Activated CD4-positive, alpha-beta T cell treated with anti-CD3 and anti-CD28 coated beads, Interleukin-2, amount 50 U/mL, for 16 hours (primary cell): ENCODE results near the gene SLC6A15.

Source experiments
- DNase-seq: peaks from one replicate; pipeline ENCODE4 v3.0.0-alpha.2; 2020

Gene SLC6A15

DNA sequence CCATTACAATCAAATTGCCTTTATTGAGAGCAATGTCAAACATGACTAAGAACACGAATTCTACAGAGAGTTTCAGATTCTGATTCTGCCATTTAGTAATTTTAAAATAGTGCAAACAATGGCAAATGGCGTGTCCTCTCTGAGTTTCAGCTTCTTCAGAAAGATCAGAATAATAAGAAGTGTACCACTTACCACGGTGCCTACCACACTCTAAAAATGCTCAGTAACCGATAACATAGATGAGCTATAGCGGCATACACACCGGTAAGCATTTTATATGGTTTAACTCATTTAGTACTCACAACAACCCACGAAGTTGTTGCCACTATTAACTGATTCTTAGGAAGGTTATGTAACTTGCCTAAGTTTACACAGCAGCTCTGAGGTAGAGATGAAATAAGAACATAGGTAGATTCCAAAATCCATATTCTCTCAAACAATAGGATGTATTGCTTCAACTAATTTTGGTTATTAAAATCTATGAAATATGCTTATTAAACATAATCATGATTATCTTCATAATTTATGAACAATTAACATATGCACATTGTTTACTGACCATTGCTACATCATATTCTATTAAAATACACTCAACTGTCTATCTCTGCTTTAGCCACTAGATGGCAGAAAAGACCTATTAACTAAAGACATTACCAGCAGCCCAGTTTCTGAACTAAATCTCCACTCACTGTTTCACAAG lies 38.3 kb downstream of the SLC6A15 start:
- DNase-seq = peak; percentile 50

DNA sequence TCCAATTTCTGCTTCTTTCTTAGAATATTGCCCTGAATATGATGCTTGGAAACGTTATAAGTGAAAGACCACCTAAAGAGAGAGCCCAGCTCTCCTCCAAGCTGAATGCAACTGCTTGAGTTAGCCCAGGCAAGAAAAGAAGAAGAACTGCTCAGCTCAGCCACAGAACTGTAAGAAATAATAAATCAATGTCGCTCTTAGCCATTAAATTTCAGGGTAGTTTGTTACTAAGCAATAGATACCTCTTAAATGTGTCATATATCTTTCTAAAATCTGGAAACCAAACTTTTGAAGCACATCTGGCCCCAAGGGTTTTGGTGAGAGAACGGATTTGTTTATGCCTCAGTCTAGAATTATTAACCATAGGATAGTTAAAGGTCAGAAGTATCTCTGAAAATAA lies 50.4 kb downstream of the SLC6A15 start:
- no peak for DNase-seq

DNA sequence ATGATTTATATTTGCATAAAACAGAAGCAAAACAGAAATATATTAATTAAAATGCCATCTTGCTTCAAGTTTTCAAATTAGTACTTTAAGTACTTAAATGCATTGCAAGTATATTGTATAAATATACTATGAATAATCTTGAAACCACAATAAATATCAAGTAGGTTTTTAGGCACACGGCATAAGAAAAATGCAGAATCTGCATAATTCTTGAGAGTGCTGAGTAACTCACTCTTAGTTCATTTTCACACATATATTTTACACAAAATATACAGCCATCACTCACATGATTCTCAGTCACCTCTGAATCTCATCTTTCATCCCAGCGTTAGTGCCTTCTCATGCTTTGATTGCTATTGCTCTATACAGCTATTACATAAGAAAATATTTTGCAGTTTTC lies 51.9 kb downstream of the SLC6A15 start:
- DNase-seq = no peak

DNA sequence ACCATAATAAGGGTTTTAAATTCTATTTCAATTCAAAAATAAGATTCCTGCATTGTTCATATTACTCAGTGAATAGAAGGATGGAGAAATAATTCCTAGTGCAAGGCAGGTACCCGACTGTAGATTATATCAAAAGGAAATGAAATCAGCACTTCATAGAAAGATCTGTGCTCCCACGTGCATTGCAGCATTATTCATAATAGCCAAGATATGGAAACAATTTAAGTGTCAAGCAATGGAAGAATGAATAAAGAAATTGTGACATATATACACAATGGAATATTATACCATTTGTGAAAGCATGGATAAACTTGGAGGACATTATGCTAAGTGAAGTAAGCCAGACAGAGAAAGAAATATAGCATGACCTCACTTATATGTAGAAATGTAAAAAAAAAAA lies 53.8 kb downstream of the SLC6A15 start:
- DNase-seq = no peak

DNA sequence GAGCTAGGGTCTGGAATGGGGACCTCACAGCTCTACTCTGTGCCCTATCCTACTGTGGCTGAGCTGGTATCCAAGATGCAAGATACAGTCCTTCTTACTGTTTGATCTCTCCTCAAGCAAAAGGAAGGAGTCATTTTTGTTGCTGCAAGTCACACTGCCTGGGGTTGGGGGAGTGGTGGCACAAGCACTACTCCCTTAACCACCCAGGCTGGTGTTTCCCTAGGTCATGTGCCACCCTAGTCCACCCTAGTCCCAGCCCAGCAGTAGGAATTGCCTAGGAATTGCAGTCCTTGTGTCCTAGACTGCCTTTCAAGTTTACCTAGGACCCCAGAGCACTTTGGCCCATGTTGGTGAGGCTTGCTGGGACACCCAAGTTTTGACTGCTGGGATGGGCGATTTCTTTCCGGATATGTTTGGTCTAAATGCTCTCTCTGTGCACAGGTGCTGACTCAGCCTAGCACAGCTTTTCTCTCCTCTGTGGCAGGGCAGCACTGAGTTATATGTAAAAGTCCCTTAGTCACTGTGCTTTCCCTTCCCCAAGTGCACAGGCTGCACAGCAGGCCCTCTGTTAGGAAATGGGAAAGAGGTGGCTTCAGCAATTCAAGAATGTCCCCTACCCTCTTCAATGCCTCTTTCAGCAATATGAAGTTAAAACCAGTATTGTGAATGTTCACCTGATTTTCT lies 54.9 kb downstream of the SLC6A15 start:
- DNase-seq = no peak

DNA sequence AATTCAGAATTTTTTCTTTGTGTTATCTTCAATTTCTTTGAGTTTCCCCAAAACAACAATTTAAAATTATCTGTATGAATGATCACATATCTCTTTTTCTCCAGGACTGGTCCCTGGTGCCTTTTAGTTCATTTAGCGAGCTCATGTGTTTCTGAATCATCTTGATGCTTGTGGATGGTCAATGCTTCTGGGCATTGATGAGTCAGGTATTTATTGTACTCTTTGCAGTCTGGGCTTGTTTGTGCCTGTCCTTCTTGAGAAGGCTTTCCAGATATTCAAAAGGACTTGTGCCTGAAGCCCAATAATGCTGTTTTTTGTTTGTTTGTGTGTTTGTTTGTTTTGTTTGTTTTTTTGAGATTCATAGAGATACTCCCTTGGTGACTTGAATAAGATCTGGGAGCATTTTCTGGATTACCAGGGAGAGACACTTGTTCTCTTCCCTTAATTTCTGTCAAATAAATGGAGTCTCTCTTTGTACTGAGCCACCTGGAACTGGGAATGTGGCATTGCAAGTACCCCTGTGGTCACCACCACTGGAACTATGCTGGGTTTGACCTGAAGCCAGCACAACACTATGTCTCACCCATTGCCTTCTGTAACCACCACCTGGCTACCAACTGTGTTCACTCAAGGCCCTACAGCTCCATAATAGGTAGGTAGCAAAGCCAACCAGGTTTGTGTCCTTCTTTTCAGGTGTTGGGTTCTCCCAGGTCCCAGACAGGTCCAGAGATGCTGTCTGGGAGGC lies 56.3 kb downstream of the SLC6A15 start:
- no peak for DNase-seq

DNA sequence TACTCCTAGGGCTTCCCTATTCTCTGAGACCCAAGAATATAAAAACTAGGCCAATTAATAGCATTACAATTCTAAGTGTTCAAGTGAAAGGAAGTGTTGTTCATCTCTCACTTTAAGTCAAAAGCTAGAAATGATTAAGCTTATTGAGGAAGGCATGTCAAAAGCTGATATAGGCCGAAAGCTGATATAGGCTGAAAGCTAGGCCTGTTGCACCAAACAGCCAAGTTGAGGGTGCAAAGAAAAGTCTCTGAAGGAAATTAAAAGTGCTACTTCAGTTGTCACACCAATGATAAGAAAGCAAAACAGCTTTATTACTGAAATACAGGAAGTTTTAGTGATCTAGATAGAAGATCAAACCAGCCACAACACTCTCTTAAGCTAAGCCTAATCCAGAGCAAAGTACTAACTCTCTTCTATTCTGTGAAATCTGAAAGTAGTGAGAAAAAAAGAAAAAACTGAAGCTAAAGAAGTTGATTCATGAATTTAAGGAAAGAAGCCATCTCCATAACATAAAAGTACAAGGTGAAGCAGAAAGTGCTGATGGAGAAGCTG lies 68.9 kb downstream of the SLC6A15 start:
- DNase-seq = peak; percentile 73

DNA sequence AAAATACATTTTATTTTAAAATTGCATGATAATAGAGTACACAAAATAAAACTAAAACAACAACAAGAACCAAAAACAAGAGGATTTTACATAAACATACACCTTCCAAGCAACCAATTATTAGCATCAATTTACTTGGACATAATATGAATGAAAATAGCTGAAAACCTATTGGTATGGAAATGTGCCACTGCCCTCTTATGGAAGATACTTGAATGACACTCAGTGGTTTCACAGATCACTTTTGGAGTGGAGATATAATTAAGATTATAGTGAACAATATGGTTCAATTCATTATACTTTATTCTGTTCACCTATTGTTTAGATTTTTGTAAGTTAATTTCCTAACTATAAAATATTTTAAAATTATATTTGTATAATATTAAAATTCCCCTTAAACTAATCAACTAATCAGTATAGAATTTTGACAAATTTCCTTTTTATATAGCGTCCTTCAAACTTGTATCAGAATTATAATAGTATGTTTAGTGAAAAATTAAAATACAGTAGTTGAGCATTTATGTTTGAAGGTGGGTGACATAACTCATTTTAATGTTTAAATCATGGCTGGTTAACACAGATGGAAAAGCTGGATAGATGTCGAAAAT lies 70.1 kb downstream of the SLC6A15 start:
- DNase-seq = peak; percentile 46

DNA sequence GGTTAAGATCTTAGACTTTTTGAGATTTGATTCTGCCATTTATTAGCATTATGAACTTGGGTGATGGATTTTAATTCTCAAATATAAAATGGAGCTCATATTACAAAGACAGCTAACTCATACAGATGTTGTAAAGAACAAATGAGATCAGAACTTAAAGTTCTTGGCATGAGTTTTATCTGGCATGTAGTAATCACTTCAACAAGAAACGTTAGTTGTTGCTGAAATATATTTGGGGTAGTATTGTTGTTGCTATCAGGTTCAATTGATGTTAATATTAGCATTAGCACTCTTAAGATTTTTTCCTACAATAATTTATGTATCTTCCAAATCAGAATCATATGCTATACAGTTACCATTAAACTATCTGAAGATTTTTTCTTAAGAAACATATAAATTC lies 71.0 kb downstream of the SLC6A15 start:
- DNase-seq = no peak

DNA sequence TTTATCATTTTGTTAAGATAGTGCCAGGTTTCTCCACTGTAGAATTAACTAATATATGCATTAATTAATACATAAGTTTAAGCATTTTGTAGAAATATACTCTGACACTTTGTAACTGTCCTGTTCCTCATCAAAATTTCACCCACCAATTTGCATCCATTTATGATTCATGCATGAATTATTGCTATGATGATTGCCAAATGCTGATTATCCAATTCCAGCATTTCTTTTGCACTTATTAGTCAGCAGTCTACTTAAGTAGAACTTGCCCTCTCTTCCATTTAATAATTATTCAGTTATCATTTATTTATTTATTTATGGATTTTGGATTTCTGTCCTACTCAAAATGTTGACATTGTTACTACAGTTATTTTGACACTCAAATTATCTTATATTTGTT lies 72.2 kb downstream of the SLC6A15 start:
- DNase-seq = no peak

DNA sequence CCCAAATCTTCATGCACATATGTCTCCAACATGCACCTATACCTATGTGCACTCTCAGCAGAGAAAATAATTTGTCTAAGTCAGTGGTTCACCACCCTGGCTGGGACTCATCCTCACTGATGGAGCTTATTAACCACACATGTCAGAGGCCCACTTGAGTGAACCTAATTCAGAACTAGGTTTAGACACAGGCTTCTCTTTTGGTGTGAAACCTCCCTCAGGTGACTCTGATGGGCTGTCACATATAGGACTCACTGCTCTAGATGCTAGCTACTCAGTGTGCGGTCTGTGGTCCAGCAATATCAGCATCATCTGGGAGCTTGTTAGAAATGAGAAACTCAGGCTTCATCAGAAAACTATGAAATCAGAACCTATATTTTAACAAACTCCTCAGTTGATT lies 85.7 kb downstream of the SLC6A15 start:
- DNase-seq = no peak

DNA sequence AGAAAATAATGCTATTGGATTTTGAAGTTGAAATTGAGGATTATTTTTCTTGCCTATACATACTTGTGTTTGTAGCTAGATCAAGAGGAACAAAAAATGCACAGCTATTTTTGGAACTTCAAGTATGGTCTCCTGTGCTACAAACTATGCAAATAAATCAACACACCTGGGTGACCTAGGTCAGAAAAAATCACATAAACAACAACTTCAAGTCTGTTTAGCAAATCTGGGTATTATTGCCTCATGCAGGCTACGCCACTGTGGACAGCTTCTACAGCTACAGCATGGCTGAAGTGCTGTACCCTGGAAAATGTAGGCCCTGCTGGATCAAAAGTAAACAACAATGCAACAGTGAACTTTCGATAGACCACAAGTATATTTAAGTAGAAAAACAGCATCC lies 87.5 kb downstream of the SLC6A15 start:
- DNase-seq = no peak

DNA sequence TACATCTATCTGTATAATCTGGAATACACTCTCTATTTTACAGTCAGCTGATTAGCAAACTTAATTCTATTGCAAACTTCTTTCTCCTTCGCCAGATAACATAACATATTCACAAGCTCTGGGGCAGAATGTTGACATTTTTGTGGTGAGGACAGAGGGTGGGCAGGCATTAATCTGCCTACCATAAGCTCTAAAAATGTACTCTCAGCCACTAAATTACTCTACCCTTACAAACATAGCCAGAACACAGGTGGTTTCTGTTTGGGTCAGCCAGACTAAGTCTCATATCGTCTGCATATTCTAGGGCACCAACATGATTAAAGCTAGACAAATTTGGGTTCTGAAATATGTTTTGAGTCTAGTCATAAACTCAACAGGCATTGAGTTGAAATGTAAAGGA lies 90.1 kb downstream of the SLC6A15 start:
- no peak for DNase-seq

DNA sequence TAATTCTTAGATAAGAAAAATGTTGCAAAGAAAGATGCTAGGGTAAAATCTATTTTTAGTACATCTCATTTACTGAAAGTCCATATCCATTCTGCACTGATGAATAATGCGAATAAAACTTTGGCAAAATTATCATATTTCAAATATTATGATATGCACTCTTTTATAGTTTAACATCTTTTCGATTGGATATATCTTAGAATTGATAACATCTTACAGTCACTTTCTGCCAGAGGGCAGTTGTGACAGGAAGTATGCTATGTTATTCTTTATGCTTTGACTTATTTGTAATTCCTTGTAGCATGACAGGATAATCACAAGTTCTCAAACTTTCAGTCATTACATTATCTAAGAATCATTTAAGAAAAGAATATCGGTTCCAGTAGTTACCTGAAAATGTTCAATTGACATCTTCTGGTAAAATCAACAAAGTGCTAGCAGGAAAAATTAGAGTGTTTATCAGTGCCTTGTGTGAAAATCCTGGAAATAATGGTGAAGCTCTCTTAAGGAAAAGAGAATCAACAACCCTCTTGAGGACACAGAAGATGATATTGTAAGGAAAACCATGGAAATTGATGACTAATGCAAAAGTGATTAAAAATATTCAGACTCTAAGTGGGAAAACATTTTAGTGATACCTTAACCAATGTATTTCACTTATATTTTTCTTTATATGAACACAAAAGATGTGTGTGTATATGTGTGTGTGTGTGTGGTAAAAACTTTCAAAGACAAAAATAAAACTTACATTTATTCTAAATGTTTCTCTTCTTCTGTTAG lies 95.5 kb downstream of the SLC6A15 start:
- DNase-seq = no peak

DNA sequence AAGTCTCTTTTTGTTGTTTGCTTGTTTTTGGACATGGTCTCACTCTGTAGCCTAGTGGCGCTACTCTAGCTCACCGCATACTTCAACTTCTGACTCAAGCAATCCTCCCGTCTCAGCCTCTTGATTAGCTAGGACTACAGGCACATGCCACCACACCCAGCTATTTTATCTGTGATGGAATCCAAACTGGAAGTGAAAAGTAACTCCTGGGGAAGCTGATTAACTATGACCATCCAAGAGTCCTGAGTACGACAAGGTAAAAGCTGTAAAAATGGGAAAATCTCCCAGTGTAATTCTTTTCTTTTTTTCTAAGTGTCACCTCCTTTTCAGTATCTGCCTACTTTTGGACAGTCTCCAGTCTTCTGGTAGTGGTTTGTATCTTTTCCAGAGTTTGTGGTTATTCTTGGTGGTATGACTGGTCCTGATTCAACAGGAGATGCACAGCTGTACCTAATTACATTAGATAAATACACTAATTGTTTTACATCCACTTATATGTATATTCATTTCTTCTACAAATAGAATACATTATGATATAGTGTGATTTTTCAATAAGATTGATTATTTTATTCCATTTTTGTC lies 97.8 kb downstream of the SLC6A15 start:
- DNase-seq = no peak

DNA sequence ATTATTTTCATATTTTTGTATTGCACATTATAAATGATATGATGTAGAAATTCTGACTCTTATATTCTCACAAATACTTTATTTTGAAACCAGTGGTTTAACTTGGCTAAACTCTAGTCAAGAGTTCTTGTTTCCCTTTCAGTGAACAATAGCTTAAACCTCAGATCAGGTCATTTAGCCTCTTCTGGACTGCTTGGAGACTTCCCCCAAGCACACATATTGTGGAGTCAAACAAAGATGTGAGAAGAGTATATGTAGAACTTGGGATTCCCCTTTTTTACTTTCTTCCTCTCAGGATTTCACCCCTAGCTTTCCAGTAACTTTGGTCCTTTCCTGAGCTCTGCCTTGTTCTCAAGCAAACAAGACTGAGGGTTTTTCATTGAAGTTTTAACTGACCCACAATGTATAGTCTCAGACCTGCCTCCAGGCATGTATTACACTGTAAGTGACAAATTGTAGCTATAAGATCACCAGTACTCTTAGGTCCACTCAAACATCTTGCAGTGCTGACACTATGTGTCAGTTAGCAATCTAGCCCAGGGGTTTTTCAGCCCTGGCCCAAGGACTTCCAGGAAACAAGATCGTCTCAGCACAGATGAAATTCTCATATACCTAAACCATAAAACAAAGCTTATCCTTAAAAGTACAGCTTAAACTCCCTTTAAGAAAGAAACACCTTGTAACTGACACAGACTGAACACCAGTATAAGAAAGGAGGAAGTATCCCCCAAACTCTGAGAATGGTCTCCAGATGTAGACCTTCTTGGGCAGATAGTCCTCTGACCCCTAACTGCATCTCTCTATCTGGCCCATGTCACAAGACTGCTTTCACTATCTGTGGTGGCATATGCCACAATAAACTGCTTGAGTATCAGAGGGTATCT lies 98.6 kb downstream of the SLC6A15 start:
- no peak for DNase-seq

DNA sequence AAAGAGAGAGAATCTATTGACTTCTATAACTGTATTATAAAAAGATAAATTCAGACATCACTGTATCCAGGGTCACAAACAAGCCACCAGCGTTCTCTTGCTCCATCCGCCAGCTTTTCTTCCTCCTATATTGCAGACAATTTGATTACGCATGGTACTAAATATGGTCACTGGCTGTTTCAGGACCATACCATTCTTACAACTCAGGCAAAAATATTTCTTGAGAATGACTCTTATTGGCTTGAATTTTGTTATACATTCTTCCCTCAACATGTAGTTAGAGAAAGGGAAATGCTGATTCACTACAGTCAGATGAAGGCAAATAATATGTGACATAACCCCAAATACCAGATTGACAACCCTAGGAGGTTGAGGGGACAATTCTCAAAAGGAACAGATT lies 101.3 kb downstream of the SLC6A15 start:
- DNase-seq = no peak

DNA sequence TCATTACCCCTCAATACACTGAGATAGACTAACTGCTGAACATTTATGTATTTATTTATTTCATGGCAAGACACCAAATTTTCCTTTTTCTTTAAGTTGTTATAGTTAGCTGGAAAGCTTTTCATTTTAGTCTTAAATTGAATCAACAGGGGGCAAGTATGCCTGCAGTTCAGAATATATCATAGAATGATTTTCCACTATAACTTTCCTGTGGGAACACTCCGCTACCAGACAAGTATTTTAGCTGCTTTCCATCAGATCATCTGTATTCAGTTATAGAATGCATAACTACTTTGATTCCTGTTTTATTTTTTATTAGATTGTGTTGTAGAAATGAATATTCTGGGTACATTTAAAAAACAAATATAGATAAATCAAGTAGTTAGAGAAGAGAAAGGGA lies 102.0 kb downstream of the SLC6A15 start:
- DNase-seq = no peak
